ENCODE data around the gene CREB5.

The CREB5 gene

DNA sequence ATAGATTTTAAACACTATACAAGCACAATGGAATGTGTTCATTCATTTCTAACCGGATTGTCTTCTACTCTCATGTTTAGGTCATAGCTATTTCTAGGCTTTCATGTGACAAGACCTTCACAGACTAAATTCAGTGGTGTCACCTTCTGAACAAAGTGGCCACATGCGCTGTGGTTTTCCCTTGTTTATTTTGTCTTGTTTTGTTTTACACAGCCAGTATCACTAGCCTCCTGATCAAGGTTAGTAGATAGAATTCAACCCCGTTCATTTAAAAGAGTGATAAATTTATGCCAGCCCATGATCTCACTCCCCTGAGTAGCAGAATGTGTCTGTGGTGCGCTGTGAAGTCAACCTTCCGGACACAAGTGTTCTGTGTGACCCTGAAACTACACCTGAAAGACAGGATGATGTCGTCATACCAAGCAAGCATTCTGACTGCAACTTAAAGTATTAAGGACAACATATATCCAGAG lies 209.1 kb downstream of the CREB5 start:
- DNase-seq: no peak

DNA sequence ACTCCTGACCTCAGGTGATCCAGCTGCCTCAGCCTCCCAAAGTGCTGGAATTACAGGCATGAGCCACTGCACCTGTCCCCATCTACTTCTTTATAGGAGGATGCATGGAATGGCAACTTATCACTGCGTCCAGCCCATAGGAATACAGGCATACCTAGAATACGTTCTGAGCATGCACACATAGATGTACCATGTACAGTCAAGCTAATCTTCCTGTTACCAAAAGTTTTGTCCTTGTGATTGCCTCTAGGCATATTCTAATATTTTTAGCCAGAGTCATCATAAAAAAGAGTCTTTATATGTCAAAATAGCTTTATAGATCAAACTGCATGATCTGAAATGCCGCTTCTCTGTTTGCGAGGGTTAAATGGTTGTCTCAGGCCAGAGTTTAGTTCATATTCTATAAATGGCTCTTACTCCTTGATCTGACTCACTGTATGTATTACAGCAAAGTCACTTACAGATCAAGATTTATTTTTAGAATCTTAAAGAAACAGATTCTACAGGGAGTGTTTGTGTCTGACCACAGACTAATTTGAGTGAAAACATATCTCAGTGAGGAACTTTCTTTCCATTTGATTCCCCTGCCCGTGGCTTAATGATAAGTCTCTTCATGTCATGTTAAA lies 210.9 kb downstream of the CREB5 start:
- DNase-seq: no peak

DNA sequence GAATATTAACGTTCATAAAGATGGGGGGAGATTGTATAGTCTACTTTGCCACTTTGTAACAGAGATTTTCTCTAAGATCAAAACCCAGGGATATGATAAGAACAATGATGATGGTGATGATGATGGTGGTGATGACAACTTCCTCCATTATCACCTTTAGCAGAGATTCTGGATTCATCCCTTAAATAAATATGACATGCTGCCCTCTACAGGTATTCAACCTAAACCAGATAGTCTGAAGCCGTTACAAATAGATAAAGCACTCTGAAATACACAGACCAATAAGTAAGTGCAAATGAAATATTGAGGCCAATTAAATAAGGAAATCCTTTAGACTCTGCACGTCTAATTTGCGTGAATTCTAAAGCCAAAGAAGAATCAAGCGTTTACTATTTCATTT lies 211.5 kb downstream of the CREB5 start:
- DNase-seq: no peak

DNA sequence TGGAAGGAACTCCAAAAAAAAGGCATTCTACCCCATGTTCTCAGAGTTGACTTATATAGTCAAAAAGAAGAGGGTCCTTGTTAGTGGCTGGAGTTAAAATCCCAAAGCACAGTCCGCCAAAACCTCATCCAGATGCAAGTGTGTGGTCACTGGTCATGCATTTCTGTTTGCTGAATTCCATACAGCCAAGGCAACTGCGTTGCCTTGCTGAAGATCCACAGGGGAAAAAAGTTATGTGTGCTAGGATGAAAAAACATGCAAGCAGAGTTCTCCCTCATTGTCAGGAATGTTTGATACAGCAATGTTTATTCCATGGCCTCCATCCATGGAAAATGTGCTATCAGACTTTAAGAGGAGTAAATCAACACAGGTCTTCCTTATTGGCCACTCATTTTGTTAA lies 213.1 kb downstream of the CREB5 start:
- DNase-seq: no peak

DNA sequence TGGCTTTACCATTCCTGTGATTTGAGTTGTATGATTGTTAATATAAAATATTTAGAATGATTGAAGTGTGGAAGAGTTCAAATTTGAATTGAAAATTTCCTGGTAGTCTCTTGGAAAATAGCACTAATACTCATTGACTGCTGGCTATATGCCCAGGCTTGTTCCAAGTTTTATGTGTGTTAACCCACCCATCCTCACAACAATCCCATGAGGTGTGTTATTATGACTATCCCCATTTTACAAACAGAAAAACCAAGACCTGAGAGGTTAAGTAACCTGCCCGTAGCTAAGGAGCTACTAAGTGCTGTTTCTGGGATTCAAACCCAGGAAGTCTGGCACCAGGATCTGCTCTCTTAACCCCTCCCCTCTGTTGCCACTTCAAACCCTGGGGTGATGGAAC lies 213.9 kb downstream of the CREB5 start:
- DNase-seq: no peak

DNA sequence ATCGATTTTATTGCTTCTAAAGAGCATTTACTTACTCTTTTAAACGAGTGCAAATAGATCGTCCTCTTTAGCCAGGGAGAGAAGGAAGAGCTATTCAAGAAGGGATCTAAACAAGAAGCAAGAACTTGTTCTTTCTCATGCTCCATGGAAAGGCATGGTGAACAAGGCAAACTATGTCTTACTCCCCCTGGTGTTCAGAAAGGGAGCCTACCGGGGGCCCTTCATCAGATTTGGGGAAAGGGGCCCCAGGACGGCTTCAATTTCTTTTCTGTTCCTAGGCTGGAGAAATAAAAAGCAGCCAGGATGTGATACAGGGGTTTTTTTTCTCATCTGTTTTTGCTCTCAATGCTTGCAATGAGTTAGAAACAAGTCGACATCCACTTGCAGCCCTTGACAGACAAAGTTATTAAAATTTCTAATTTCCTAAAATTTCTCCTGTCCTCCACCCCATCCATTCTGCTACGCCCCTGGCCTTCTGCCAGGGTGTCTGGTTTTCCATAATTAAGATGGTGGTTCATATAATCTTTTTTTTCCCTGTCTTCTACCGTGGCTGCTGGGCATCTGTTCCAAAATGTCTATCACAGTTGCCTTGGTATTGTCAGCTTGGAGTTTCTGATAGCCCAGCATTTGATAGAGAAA lies 214.4 kb downstream of the CREB5 start:
- DNase-seq: peak; percentile 4

DNA sequence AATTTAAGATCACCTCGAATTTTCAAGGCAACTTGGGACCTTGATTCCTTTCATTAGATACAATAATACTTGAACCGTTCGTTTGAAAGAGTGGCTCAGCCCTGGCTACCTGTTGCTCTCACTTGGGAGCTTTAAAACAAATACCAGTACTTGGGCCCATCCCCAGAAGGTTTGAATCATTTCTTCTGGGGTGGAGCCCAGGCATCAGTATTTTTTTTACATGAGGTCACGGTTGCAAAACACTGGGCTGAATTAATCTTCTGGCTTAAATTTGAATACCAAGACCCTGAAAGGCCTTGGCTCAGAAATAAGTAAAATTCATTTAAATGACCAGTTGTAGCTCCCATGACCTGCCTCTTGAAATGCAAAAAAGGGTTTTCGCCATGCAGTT lies 214.9 kb downstream of the CREB5 start:
- DNase-seq: no peak

DNA sequence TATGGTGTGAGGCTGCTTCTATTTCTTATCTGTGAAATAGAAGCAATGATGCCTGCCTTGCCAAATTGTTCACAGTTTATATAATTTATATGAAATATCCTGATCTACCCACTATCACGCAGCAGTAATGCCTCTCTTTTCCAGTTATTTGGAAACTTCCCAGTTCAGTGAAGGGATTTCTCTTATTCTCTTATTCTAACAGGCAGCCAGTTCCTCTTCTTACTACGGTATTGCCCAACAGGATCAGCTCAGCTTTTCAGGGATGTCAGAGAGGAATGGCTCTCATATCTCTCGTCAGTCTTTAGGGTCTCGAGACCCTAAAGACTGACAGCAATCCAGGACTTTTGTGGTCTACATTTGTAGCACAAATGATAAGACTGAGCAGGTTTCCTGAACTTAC lies 215.6 kb downstream of the CREB5 start:
- DNase-seq: no peak

DNA sequence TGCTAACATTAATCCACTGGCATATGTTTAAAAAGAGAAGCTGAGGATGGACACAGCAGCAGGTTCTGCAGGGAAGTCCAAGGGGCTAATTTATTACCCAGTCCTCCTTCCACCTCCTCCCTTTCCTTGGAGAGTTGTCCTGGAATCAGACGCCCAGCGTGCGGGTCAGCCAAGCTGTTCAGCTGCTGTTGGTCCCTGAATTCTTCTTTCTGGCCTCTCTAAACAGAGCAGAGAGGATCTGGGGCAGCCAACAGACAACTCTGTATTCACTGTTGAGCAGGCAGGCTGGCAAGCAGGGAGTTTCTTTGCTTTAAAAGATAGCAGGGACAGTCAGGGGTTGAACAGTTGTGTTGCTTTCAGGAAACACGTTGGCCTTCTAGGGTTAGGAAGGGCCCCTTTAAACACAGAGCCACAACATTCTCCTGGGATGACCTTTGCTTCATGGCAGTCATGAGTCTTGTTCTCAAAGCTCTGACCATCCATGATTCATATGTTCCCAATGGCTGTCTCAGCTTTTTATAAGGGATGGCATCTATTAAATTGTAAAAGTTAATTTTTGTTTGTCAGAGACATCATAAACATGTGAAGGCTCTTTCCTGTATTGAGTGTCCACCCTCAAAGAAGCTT lies 217.0 kb downstream of the CREB5 start:
- no peak for DNase-seq

DNA sequence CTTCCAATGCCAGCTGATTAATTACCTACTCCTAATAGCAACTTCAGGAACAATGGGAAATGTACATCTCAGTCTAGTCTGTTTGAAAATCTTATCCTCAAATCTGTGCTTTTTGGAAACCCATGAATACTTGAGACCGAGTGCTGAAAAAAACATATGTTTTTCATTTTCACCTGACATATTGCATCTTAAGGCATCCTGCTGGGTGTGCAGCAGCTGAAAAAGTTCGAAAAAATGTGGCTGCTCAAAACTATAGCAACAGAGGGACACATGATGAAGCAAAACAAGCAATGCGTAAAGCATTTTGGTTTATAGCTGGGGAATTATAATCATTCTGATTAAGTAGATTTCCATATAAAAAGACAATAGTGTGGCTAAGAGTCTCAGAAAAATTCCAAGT lies 218.0 kb downstream of the CREB5 start:
- DNase-seq: no peak

DNA sequence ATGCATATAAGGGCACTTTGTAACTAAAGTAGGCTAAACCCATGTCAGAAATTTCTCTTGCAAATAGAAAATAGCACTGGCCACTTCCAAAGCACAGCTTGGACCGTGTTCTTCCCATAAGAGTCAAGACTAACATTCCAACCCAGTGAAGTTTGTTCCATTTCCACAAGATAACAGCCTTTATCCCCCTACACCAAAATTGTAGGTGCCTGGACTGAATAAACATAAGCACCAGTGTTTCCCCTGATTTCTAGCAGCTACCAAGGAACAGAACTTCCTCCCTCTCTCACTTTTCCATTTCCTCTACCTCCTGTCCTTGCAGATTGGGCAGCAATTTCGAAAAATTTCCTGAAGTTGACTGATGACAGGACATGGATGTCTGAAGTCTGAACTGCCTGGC lies 219.7 kb downstream of the CREB5 start:
- no peak for DNase-seq

DNA sequence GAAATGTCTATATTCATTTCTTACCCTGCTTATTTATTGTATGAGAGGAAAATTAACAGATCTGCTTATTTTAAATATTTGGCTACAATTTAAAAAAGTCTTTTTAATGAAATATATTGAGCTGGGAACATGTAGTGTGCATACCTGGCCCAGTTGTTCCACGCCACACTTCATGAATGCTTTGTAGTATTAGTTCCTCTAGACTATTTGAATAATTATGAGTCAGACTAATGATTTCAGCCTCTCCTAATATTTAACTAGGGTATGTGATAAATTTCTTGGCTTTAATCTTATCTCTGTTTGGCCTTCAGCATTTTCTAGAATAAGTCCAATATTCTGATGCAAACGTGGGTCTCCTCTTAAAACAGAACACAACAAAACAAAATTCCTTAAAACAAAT lies 226.6 kb downstream of the CREB5 start:
- no peak for DNase-seq

DNA sequence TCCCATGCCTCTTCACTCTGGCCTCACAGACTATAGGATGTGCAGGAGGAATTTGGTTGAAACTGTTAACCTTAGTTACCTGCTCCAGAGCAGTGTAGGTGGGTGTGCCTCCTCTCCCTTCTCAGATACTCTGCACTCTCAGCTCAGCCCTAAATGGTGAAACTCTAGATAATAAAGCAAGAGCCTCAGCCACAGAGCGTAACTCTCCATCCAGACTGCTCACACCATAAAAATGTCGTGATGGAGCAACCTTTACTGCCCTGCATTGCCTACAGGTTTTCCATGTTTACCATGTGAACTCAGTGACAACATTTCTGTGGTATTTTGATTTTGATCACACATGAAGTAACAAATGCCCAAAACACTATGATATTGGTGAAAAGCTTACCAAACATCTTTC lies 227.7 kb downstream of the CREB5 start:
- DNase-seq: no peak

DNA sequence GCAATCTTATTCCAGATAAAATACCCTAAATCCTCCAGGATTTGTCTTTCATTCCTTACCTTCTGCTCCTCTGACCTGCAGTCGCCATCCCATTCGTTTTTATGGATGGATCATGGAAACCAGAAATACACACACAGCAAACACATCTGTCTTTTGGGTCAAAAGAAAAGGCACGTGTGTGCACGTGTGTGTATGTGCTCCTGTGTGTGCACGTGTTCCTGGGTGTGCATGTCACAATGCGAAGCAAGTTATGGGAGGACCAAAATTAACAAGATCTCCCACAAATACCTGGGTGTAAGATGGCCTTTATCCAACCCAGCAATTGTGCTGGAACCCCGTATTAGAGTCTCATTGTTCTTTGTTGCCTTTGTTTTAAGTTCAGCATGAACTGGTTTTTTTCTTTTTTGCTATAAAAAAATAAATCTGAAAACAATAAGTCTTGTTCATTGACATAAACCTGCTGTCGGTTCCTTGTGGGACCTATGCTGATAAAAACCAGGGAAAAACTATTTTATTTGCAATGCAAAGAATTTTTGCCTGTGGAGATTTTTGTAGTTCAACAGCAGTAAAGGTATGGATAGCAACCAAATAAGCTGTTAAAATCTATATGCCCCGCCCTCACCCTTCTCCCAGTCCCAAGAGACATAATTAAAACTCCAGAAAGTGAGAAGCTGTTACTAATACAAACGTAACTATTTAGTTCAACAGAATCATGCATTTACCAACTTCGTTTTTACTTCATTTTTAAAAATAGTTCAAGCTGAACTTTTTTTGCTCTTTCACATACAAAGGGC lies 229.6 kb downstream of the CREB5 start:
- no peak for DNase-seq

DNA sequence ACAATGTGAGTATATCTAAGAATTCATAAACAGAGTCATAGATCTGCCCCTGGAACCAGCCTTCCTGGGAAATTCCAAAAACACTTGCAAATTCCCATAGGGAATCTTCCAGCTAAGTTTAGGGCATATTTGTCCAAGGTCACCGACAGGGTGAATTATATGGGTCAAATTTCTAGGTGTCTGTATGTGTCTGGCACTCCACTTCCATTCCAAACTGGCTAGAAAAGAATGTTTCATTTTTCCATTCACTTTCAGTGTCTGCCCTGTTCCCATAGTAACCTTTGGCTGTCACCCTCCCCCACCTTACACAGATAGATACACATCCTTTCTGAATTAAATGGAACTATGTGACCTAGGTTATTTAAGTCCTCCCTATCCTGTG lies 230.9 kb downstream of the CREB5 start:
- no peak for DNase-seq

DNA sequence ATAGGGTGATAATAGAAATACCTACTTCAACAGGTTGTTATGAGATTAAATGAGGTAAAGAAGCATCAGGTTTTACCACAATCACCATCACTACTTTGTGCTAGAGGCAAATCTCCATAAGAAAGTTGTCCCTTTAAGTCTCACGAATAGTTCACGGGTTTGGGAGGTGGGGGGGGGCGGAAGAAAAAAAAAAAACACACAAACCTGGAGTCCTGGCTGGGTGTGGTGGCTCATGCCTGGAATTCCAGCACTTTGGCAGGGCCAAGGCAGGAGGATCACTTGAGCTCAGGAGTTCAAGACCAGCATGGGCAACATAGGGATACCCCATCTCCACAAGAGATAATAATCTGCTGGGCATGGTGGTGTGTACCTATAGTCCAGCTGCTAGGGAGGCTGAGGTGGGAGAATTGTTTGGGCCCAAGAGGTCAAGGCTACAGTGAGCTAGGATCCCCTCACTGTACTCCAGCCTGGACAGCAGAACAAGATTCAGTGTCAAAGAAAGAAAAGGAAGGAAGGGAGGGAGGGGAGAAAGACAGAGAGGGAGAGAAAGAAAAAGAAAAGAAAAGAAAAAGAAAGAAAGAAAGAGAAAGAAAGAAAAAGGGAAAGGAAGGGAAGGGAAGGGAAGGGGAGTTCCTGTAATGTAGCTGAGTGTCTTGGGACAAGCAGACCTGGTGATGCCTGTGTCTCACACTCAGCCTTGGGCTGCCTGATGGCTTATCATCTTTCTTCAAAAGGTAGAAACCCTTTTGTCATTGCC lies 231.4 kb downstream of the CREB5 start:
- no peak for DNase-seq

DNA sequence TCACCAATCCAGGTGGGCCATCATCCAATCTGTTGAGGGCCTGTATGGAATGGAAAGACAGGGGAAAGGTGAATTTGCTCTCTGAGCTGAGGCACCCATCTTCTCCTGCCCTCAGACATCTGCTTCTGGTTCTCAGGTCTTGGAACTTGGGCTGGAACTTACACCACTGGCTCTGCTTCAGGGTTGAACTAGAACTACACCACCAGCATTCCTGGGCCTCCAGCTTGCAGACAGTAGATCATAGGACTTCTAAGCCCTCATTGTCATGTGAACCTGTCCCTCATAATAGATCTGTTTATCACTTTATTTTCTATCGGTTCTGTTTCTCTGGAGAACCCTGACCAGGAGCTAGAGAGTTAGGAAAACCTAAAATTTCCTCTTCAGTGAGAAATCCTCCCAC lies 233.5 kb downstream of the CREB5 start:
- DNase-seq: no peak

DNA sequence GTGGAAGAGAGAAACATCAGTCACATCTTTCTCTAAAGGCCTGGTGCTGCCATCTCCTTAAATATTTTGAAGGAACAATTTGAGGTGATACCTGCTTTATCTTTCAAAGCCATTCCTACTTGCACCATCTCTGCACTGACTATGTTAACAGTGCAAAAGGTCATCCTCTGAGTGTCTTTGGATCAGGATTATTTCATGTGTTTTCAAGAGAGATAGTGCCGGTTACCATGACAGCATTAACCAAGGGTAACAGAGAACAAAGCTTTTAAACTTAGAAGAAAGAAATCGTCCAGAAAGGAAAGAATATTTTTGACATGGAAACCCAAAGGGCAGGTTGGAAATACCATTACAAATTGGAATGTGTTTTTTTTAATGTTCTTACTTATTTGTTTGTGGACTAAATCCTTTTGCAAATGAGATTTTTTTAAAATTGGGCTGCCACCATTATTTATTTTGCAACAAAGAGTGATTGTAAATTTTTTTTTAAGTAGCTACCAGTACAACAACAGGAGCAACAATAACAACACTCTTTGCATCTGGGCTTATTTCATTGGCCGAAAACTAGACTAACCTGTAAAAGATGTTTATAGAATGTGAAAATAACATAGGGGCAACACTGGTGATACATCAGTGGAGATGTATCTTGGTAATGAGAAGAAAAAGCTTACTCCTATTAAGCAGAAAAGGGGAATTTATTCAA lies 234.2 kb downstream of the CREB5 start:
- no peak for DNase-seq

DNA sequence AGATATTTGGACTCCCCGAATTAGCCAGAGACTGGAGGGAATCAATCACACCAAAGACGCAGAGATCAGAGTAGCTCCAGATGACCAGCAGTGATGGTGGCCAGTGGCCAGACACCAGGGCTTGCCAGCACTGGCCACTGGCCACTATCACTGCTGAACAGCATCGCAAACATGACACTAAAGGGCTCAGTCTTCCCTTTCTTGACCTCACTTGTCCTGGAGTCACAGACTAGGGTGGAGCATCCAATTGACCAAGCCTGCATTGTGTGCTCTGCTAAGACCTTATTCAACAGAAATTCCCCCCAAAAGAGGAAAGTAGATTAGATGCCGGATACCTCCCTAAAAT lies 234.7 kb downstream of the CREB5 start:
- no peak for DNase-seq

DNA sequence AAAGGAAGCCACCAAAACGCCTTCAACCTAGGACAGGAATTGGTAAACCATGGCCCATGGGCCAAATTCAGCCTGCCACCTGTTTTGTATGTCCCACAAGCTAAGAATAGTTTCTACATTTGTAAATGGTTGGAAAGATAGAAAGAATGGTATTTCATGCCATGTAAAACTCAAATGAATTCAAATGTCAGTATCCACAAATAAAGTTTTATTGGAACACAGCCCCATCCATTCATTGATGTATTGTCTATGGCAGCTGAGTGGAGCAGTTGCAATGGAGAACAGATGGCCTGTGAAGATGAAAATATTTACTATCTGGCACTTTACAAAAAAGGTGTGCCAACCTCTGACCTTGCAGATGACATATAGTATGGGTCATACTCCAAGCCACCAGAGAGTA lies 236.9 kb downstream of the CREB5 start:
- no peak for DNase-seq

DNA sequence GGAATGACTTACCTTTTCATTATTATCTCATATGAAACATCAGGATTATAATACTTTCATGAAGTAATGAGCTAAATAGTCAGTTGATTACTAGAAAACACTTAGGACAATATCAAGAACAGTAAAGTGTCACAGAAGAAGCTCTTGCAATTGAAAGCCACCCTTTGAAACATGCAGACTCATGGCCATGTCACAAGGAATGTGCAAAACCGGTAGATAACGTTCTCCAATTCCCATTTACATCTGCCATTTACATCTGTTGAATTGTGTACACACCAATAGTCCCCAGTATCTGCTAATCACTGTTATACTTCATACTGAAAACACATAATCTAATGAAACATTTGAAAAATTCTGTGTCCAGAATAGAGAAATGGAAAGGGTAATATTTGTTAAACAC lies 237.5 kb downstream of the CREB5 start:
- no peak for DNase-seq

DNA sequence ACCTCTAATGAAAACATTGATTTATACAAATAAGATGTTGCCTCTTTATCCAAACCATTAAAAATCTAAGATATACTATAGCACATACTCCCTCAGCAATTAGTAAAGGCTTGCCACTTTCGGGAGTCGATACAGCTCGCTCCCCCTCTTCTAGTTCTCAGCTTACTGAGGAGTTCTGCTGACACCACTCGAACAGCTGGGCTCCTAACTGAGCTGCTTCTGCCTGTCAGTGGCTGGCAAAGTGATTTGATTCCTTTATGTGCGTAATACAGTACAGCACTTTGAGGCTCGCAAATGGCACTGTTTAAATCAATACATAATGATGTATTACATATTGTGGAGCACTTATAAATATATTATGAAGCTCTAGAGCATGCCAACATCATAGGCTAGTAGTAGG lies 241.8 kb downstream of the CREB5 start:
- no peak for DNase-seq

DNA sequence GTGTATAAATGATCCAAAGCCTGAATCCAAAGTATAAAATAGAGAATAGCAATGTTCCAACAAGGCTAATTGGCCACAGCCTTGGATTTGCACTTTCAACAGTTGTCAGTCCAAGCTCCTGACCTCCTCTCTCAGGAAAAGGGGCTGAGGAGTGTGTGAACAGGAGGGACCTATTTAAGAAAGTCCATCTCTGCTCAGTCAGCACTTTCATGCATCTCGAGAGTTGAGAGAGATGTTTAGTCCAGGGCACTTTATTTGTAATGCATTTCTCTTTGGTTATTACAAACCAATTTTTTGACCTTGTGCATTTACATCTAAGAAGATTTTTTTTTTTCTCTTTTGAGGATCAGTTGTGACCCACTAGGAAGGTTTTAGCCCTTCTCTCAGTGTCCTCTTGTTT lies 244.2 kb downstream of the CREB5 start:
- DNase-seq: no peak

Data from activated naive CD4-positive, alpha-beta T cell treated with Interleukin-2 at 50 U/mL for 16 hours (primary cell).